SU-DHL-6 (cell line): ENCODE data around the gene GMDS.

Source experiments
- EZH2phosphoT487 ChIP-seq: fragments of 200-600 bp; sonication (generic), shearing (Covaris generic); conservative IDR thresholded peaks from 2 replicates; pipeline ENCODE4 v1.6.1; 2018; ENCODE audit warnings: mild to moderate bottlenecking, antibody characterized with exemption, low read length, moderate library complexity, mixed read lengths
- TF ChIP-seq, protein P1 (sequence below): fragments of 200-600 bp; sonication (generic); IDR thresholded peaks from one replicate; pipeline ENCODE4 v1.5.1; 2017; ENCODE audit warnings: antibody characterized with exemption, mild to moderate bottlenecking, low read length, moderate library complexity; ENCODE audit not compliant: insufficient read depth, poor library complexity, severe bottlenecking

DNA sequence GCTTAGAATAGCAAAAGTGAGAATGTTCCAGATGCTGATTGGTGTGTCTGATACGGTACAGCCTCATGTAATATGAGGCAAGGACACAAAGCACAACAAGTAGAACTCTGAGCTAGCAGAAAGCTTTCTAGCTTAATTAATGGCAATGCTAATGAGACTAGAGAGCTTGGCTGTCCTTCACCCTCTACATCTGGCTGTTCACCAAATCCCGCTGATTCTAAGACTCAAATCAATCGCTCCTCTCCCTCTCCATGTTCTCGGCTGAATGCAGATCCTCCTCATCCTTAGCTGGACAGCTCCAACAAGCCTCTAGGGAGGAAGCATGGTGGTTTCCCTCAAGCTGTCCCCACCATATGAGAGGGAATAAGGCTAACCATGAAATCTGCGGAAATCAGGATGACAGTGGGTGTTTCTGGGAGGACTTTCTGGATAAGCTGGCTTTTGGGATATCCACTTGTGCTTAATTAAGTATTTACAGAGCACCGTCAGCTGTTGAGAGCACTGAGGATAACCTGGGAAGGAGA lies 506.8 kb downstream of the GMDS start:
- TF ChIP-seq, protein P1, sequence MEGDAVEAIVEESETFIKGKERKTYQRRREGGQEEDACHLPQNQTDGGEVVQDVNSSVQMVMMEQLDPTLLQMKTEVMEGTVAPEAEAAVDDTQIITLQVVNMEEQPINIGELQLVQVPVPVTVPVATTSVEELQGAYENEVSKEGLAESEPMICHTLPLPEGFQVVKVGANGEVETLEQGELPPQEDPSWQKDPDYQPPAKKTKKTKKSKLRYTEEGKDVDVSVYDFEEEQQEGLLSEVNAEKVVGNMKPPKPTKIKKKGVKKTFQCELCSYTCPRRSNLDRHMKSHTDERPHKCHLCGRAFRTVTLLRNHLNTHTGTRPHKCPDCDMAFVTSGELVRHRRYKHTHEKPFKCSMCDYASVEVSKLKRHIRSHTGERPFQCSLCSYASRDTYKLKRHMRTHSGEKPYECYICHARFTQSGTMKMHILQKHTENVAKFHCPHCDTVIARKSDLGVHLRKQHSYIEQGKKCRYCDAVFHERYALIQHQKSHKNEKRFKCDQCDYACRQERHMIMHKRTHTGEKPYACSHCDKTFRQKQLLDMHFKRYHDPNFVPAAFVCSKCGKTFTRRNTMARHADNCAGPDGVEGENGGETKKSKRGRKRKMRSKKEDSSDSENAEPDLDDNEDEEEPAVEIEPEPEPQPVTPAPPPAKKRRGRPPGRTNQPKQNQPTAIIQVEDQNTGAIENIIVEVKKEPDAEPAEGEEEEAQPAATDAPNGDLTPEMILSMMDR = no peak
- no peak for TF ChIP-seq EZH2phosphoT487
